Stimulated activated CD8-positive, alpha-beta memory T cell treated with anti-CD3 and anti-CD28 coated beads, Interleukin-12 subunit alpha, Interleukin-12 subunit beta, amount 100 ng/mL, for 24 hours (primary cell): ENCODE measurements around the gene ZBED6.
"Not testable (repeated sequence)": the region's sequence is repeated elsewhere in the genome, so short reads cannot be mapped to it uniquely, and the experiment has no call there.

Experiments
- DNase-seq: peaks from one replicate; pipeline ENCODE4 v3.0.0-alpha.2; 2020; ENCODE audit errors: extremely low read depth

ZBED6 gene

DNA sequence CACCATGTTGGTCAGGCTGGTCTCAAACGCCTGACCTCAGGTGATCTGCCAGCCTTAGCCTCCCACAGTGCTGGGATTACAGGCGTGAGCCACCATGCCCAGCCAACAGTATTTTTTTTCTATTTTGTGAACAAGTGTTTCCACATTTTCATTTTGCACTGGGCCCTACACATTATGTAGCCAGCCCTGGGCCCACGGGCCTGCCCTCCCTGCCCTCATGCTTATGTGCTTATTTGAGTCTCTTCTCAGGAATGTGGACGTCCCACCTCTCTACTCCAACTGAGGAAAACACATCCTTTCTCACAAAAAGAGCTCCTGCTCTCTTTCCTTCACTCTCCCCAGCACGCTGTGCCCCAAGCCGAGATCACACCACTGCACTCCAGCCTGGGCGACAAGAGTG lies 13.5 kb upstream of the ZBED6 start:
- no peak for DNase-seq

DNA sequence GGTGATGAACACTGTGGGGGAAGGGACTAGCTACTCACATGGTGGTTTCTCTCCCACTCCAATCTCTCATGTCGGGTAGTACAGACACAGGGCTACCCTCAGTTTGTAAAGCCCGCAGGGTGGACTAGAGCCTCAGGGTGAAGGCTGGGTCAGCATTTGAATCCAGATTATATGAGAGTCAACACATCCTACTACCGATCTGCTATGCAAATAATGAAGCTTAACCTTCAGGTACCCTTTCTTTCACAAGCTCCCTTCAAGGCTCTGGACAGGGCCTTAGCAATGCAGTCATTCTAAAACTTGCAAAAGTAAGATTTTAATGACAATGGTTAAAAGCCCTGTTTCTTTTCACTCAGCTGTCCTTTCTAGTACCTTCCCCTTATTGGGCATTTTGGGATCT lies 5.5 kb upstream of the ZBED6 start:
- DNase-seq = no peak

DNA sequence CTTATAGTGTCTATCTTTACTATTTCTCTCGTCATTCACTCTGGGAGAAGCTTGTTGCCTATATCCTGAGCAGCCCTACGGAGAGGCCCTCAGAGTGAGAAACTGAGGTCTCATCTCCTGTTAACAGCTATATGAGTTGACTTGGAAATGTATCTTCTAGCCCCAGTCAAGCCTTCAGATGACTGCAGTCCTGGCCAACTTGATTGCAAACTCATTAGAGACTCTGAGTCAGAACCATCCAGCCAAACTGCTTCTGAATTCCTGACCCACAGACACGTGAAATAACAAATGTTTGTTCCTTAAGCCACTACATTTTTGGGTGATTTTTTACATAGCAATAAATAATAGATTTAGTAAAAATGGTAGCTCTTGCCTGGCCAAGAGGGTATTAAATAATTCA lies 3.9 kb upstream of the ZBED6 start:
- no peak for DNase-seq

DNA sequence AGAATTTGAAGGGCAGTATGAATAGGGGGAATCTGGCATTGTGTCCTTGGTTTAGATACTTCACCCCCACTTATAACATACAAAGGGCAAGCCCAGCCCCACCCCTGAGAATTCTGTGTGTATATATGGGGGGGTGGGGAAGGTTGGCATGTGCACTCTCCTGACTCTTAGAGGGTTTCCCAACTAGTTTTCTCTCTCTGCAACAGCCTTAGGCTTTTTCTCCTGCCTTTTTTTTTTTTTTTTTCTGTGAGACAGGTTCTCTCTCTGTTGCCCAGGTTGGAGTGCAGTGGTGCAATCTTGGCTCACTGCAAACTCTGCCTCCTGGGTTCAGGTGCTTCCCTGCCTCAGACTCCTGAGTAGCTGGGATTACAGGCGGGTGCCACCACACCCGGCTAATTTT lies 2.9 kb upstream of the ZBED6 start:
- no peak for DNase-seq

DNA sequence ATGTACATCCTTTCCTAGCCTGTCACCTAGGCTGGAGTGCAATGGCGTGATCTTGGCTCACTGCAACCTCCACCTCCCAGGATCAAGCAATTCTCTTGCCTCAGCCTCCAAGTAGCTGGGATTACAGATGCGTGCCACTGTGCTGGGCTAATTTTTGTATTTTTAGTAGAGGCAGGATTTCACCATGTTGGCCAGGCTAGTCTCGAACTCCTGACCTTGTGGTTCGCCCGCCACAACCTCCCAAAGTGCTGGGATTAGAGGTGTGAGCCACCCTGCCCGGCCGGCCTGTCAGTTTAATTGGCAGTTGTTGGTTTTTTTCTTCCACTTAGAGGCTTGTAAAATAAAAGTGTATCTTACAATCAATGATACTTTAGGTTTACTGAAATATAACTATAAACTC lies 1.9 kb upstream of the ZBED6 start:
- not testable (repeated sequence) for DNase-seq

DNA sequence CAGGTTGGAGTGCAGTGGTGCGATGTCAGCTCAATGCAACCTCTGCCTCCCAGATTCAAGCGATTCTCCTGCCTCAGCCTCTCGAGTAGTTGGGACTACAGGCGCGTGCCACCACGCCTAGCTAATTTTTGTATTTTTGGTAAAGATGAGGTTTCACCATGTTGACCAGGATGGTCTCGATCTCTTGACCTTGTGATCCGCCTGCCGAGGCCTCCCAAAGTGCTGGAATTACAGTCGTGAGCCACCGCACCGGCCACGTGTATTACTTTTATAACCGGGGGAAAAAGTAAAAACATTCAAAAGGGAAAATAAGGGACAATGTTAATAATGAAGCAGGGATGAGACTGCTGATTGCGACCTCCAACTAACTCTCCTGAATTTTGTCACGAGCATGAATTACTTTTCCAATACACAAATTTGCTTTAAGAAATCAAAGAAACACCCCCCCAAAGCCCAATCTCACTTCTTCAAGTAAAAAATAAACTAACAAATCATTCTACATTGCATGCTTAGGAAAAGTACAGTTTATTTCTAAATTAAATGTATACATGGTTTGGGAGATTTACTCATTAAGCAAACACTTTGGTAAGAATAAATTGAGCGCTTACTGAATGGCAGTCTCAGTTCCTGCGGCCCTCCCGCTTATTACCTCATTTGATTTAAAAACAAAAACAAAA lies 521 bp upstream of the ZBED6 start:
- DNase-seq = no peak

DNA sequence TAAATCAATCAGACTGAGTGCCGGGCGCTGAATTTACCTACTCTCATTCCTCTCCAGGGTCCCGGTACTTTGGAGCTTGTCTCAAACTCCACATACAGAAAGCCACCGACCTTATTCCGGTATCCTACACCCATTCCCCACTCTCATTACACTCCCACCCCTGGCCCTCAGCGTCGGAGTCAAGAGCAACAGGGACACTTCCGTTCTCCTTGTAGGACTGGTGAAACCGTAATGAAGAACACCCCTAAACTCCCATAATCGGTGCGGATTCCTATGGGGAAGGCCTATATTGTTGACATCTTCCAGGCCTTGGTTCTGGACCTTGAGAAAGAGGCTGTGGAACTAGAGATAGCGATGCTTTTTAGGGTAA lies 798 bp downstream of the ZBED6 start:
- DNase-seq = no peak

DNA sequence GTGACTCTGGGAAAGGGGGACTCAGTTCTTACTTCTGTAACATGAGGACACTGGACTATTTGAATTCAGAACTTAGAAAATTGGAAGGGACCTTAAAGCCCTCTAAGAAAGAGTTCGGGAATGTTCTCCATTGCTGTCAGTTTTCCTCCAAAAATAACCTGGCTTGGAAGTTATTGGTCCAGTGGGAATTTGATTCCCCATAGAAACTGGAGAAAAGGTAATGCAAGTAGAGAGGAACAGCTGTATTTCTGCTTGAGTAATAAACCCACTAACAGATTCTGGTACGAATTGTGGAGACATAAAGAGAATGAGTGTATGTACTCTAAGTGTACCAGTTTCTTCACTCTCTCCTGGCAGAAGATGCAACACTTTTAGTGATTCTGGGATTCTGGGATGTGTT lies 1.8 kb downstream of the ZBED6 start:
- no peak for DNase-seq

DNA sequence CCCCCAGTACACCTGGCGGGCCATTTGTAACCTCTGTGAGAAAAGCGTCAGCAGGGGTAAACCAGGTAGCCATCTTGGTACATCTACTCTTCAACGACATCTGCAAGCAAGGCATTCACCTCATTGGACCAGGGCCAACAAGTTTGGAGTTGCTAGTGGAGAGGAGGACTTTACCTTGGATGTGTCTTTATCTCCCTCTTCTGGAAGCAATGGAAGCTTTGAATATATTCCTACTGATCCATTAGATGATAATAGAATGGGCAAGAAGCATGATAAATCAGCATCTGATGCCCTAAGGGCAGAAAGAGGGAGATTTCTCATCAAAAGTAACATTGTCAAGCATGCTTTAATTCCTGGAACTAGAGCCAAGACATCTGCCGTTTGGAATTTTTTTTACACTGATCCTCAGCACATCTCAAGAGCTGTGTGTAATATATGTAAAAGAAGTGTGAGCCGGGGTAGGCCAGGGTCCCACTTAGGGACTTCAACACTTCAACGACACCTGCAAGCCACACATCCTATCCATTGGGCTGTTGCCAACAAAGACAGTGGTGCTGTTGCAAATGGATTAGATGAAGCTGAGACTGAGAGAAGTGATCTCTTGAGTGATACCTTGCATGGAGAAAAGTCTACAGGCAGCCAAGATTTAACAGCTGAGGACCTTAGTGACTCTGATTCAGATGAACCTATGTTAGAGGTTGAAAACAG lies 2.7 kb downstream of the ZBED6 start:
- no peak for DNase-seq

DNA sequence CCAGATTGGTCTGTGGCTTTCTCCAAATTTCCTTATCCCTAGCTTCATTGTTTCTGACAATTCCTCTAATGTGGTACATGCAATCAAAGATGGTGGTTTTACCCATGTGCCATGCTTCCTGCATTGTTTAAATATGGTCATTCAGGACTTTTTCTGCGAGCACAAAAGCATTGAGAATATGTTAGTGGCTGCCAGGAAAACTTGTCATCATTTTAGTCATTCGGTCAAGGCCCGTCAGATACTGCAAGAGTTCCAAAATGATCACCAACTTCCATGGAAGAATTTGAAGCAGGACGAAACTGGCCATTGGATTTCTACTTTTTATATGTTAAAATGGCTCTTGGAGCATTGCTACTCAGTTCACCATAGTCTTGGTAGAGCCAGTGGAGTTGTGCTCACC lies 3.7 kb downstream of the ZBED6 start:
- DNase-seq = no peak

DNA sequence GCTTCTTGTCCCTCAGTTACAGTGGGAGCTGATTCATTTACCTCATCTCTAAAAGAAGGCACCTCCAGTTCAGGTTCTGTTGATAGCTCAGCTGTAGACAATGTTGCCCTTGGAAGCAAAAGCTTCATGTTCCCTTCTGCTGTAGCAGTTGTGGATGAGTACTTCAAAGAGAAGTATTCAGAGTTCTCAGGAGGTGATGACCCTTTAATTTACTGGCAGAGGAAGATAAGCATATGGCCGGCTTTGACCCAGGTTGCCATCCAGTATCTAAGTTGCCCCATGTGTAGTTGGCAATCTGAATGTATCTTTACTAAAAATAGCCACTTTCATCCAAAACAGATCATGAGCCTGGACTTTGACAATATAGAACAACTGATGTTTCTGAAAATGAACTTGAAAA lies 4.5 kb downstream of the ZBED6 start:
- no peak for DNase-seq

DNA sequence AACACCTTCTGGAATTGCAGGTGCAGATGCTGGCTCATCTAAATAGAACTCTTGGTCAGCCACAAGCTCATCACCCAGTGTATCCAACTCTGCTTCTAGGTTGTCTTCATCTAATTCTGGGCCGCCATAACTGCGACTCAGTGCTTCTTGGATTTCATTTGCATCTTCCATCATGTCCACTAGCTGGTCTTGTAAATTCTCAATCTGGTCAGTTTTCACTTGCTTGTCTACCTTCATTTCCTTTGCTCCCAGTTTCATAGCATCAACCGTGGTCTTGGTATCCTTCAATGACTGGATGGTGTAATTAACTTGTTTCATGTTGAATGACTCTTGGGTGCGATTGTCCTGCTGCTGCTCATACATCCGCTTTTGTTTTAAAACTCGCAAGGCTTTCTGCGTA lies 10.3 kb downstream of the ZBED6 start:
- no peak for DNase-seq

DNA sequence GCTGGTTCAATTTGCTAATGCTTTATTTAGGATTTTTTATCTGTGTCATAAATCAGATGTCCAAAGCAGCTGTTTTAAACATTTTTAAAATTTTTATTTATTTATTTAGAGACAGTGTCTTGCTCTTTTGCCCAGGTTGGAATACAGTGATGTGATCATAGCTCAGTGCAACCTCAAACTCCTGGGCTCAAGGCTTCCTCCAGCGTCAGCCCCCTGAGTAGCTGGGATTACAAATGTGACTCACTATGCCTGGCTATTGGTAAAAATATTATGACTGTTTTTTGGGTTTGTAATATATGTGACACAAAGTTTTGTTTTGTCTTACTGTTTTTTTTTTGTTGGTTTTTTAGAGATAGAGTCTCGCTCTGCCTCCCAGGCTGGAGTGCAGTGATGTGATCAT lies 11.8 kb downstream of the ZBED6 start:
- DNase-seq = no peak

DNA sequence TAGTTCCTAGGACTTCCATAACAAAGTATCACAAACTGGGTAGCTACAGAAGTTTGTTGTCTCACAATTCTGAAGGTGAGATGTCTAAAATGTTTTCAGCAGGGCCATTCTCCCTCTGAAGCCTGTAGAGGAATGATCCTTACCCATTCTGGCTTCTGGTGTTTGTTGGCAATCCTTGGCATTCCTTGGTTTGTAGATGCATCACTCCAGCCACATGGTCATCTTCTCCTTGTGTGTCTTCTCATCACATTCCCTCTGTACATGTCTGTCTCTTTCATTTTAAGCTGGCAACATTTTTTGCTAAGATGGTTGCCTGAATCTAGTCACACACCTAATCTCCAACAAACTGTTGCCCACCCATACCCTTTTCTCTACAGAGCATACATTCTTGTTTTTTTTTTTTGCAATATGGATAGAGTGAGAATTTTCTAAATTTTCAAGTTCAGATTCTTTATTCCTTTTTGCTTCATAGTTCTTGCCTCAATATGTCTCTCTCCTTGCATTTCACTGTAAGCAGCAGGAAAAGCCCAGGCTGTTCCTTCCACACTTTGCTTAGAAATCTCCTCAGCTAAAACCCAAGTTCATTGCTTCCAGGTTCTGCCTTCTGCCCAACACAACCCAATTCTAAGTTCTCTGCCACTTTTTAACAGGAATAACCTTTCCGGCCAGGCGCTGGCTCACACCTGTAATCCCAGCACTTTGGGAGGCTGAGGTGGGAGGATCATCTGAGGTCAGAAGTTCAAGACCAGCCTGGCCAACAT lies 18.3 kb downstream of the ZBED6 start:
- DNase-seq = no peak

DNA sequence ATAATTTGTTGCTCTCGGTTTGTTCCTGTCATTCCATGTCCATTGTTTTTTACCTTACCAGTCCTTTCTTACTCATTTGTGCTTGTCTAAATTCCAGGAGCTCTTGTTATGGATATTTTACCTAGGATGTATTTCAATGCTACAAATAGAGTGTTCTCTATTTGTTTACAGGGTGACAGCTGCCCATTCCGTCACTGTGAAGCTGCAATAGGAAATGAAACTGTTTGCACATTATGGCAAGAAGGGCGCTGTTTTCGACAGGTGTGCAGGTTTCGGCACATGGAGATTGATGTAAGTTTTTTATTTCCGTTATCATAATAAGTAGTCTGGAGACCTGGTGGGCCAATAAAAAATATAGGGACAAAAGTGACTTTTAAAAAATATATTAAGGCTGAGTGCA lies 23.0 kb downstream of the ZBED6 start:
- DNase-seq = no peak

DNA sequence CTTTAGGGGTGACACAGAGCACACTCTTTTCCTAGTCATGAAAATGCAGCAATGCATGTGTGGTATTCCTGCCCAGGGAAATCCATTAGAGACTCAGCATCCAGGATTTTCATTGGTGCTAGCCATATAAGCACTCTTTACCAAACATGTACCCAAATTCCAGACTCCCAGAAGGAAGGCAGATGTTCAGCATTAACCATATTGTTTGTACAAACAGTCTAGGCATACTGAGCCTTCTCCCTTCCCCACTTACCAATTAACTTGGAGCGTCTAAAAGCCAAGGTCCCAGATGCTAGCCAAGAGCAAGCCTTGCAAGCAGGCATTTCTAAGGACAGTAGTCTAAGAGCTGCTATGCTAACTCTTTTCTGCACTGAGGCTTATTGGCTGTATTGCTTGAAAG lies 27.9 kb downstream of the ZBED6 start:
- DNase-seq = no peak

DNA sequence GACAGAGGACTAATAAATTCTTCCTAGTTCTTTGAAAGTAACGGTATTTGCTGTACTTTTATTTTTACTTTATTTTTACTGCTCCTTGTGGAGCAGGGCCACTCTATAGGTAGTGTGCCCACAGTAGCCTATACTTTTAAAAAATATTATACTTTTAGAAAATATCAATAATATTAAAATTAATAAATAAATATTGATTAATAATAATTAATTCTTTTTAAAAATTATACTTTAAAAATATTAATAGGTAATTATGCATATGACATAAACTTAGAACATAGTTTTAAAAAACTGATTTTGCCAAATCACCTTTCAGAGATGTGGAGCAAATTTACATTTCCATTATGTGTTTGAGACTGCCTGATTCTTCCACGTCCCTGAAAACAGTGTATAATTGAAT lies 30.8 kb downstream of the ZBED6 start:
- DNase-seq = no peak

DNA sequence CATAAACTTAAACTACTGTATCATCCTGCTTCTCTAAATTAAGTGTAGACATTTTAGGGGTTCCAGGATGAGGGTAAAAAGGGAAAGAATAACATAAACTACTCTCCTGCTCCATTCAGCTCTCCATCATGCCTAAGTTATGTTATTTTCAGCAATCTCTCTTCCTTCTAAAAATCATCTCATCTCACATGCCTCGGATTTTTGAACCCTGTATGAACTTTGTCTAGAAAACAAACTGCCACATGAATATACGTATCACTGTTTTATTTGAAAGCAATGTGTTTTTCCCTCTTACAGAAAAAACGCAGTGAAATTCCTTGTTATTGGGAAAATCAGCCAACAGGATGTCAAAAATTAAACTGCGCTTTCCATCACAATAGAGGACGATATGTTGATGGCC lies 32.6 kb downstream of the ZBED6 start:
- no peak for DNase-seq

DNA sequence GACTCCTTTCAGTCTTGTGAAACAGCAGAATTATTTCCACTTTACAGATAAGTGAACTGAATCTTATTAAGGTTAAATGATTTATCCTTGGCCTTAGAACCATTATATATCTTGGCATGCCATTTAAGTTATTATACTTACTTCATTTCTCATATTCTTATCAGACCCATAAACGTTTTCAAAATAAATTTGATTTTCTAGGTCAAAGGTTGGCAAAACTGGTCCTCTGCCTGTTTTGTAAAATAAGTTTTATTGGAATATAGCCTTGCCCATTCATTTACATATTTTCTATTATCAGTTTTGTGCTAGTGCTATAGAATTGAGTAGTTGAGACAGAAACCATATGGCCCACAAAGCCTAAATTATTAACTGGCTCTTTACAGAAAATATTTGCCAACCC lies 33.1 kb downstream of the ZBED6 start:
- DNase-seq = no peak

DNA sequence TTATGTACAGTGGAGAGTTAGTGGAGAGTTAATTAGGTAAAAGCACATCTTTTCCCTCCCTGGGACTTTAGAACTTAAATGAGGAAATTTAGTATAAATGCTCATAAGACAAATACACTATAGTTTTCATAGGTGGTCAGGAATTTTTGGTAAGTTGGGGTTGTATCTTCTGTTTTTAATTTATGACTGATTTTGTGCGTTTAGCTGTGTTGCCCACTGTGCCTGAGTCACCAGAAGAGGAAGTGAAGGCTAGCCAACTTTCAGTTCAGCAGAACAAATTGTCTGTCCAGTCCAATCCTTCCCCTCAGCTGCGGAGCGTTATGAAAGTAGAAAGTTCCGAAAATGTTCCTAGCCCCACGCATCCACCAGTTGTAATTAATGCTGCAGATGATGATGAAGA lies 33.8 kb downstream of the ZBED6 start:
- DNase-seq = not testable (repeated sequence)

DNA sequence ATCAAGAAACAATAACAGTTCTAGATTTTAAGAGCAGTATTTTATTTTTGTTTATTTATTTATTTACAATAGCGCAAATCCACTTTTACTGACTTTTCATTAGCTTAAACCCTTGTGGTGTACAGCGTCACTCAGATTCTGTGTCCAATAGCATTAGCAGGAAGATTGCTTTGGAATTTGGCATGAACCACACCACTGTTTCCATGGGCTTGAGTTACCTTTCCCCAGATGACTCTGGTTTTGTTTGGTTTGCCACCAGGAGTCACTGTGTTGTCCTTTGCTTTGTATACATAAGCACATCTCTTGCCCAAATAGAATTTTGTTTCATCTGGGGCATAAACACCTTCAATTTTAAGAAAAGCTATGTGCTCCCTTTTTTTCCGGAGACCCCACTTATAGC lies 40.1 kb downstream of the ZBED6 start:
- DNase-seq = no peak

DNA sequence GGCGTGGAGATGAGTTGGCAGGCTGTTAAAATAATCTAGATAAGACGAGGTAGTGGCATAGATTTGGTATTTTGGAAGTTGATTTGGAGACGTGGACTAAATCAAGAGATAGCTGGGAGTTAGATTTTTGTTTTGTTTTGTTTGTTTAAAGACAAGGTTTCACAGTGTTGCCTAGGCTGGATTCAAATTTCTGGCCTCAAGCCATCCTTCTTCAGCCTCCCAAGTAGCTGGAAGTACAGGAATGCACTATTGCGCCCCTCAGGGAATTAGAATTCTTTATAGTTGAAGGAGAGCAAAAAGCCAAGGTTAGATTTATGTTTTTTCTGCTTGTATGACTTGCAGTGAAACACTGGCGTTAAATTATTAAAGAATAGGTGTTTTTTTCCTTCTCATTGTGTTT lies 43.7 kb downstream of the ZBED6 start:
- DNase-seq = no peak

DNA sequence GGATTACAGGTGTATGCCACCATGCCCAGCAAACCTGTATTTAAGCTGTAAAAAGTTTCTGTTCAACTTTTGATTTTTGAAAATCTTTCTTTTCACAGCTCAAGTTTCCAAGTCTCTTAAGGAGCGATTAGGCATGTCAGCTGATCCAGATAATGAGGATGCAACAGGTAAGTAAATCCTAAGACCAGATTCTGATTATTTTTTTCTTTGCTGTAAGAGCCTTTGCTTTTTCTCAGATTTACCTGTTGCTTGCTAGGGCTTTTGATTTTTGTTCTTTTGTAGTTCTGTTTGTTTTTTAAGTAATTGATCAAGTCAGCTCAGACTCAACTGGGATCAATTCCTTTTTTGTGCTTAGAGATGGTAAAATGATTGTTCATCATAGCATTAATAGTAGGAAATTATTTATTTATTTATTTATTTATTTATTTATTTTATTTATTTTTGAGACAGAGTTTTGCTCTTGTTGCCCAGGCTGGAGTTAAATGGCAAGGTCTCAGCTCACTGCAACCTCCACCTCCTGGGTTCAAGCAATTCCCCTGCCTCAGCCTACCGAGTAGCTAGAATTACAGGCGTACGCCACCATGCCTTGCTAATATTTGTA lies 44.9 kb downstream of the ZBED6 start:
- DNase-seq = no peak
